Central memory CD8-positive, alpha-beta T cell (primary cell): ENCODE results near the gene CD72.
A peak's percentile ranks its signal among the peaks of the same experiment; 100 is the strongest.
"Not testable (repeated sequence)": the region's sequence is repeated elsewhere in the genome, so short reads cannot be mapped to it uniquely, and the experiment has no call there.

ENCODE experiments used
- ATAC-seq: fragments of 150-1000 bp; cut with Tn5 transposase; replicated peaks from 2 replicates; pipeline ENCODE4 v1.10.0; 2022; ENCODE audit warnings: mild to moderate bottlenecking, moderate FRiP score, moderate number of reproducible peaks; ENCODE audit not compliant: poor library complexity, severe bottlenecking; ENCODE audit errors: extremely low read depth
- DNase-seq, 2 donors: peaks; one replicate each; pipeline ENCODE4 v3.0.0; 2021; ENCODE audit warnings: low spot score in 2 of 2
- H3K27ac Mint-ChIP-seq: one replicate; pipeline ENCODE4 v1.8.0; 2022; ENCODE audit warnings: low read depth, mild to moderate bottlenecking, moderate library complexity, mixed read lengths
- H3K27me3 Mint-ChIP-seq: one replicate; pipeline ENCODE4 v1.8.0; 2022; ENCODE audit warnings: mixed read lengths
- H3K36me3 Mint-ChIP-seq: one replicate; pipeline ENCODE4 v1.8.0; 2022; ENCODE audit warnings: mild to moderate bottlenecking, moderate library complexity, mixed read lengths; ENCODE audit not compliant: insufficient read depth
- H3K4me1 Mint-ChIP-seq: one replicate; pipeline ENCODE4 v1.8.0; 2022; ENCODE audit warnings: mixed read lengths
- H3K4me3 Mint-ChIP-seq: one replicate; pipeline ENCODE4 v1.8.0; 2022; ENCODE audit warnings: mild to moderate bottlenecking, moderate library complexity, mixed read lengths
- H3K9me3 Mint-ChIP-seq: one replicate; pipeline ENCODE4 v1.8.0; 2022; ENCODE audit warnings: mixed read lengths

The CD72 gene

DNA sequence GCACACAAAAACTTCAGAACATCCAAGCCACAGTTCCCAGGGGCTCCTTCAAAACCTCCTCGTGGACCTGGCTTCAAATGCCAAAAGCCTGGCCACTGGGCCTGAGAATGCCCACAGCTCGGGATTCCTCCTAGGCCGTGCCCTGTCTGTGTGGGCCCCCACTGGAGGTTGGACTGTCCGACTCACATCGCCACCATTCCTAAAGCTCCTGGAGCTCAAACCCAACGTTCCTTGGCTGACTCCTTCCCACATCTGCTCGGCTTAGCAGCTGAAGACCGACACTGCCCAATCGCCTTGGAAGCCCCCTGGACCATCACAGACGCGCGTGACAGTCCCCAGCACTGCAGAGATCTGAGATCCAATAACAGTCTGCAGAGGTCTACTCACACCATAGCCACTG is 24.8 kb upstream of the CD72 start:
- Mint-ChIP-seq H3K4me1 (peaks cover 50% of the 10 kb centered on the region), H3K4me3 (no peak overlapping the region), H3K9me3 (no peaks in the 10 kb centered on the region), H3K27me3 (no peaks in the 10 kb centered on the region), H3K27ac (no peak overlapping the region), H3K36me3 (peaks cover 20% of the 10 kb centered on the region)
- DNase-seq (no peak), ATAC-seq (no peak)

- not testable (repeated sequence) for H3K9me3 Mint-ChIP-seq, H3K4me3 Mint-ChIP-seq, H3K36me3 Mint-ChIP-seq, H3K27ac Mint-ChIP-seq, ATAC-seq, DNase-seq, H3K27me3 Mint-ChIP-seq
- H3K4me1 Mint-ChIP-seq, result peaks cover 56% of the 10 kb centered on the region
Observed at GRCh38 chr9:35641478-35641877, 23.3 kb upstream of the CD72 start.

- peaks cover 57% of the 10 kb centered on the region for H3K4me1 Mint-ChIP-seq
- not testable (repeated sequence) for H3K9me3 Mint-ChIP-seq, H3K4me3 Mint-ChIP-seq, DNase-seq, H3K36me3 Mint-ChIP-seq, ATAC-seq, H3K27ac Mint-ChIP-seq, H3K27me3 Mint-ChIP-seq
Observed at GRCh38 chr9:35640431-35640830, 22.2 kb upstream of the CD72 start.

DNA sequence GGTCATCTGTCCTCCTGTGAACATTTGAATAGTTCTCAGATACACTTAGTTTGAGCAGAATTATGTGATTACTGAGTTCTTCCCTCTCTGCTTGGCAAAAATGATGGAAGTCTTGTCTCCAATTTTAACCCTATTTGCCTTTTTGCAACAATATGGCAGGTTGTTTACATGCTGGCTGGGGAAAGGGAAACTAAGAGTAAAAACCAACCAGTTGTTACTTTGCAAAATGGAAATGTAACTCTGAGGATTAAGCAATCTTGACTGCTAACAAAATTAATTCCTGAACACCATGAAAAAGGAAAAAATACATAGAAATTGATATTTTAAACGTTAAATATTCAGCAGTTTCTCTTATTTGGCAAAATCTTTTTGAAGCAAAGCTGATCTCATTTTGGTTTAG is 21.4 kb upstream of the CD72 start:
- ATAC-seq, result no peak
- H3K36me3 Mint-ChIP-seq, result peaks cover under 1% of the 10 kb centered on the region
- H3K4me1 Mint-ChIP-seq, result peaks cover 63% of the 10 kb centered on the region
- no peaks in the 10 kb centered on the region for H3K27me3 Mint-ChIP-seq
- DNase-seq, result no peak
- peak overlapping the region; percentile 76 for H3K27ac Mint-ChIP-seq
- peak overlapping the region; percentile 38 for H3K4me3 Mint-ChIP-seq
- H3K9me3 Mint-ChIP-seq, result no peaks in the 10 kb centered on the region

- peak overlapping the region; percentile 76 for H3K27ac Mint-ChIP-seq
- not testable (repeated sequence) for H3K36me3 Mint-ChIP-seq, H3K9me3 Mint-ChIP-seq, DNase-seq, H3K27me3 Mint-ChIP-seq
- peak overlapping the region; percentile 38 for H3K4me3 Mint-ChIP-seq
- peaks cover 61% of the 10 kb centered on the region for H3K4me1 Mint-ChIP-seq
- peak; percentile 61 for ATAC-seq
Observed at GRCh38 chr9:35639225-35639624, 21.0 kb upstream of the CD72 start.

DNA sequence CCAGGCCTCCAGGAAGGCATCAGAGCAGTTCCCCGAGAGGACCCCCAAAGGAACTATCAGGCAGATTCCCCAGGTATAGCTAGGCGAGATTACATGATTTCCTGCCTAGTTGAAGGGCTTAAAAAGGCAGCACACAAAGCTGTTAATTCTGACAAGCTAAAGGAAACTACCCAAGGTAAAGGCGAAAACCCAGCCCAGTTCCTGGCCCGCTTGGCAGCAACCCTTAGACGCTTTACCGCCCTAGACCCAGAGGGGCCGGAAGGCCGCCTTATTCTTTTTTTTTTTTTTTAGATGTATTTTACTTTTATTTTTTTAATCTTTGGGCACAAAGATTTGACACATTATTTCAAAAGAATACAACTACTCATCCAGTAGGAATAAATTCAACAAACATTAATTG is 20.5 kb upstream of the CD72 start:
- H3K27ac Mint-ChIP-seq, result peak overlapping the region; percentile 76
- ATAC-seq, result peak; percentile 82
- peaks cover 60% of the 10 kb centered on the region for H3K4me1 Mint-ChIP-seq
- H3K9me3 Mint-ChIP-seq, H3K27me3 Mint-ChIP-seq, H3K36me3 Mint-ChIP-seq: not testable (repeated sequence)
- peak in 1 of 2 donors; percentile 37 for DNase-seq
- H3K4me3 Mint-ChIP-seq, result peak overlapping the region; percentile 65

DNA sequence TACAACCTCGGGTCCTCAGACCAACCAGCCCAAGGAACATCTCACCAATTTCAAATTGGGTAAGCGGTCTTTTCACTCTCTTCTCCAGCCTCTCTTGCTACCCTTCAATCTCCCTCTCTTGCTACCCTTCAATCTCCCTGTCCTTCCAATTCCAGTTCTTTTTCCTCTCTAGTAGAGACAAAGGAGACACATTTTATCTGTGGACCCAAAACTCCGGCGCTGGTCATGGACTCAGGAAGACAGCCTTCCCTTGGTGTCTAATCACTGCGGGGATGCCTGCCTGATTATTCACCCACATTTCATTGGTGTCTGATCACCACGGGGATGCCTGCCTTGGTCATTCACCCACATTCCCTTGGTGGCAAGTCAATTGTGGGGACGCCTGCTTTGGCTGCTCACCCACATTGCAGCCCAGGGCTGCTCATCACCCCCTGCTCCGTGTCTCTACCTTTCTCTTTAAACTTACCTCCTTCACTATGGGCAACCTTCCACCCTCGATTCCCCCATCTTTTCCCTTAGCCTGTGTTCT is 19.3 kb upstream of the CD72 start:
- ATAC-seq, H3K27me3 Mint-ChIP-seq, H3K9me3 Mint-ChIP-seq, H3K36me3 Mint-ChIP-seq, DNase-seq: not testable (repeated sequence)
- Mint-ChIP-seq H3K27ac (peak overlapping the region; percentile 76), H3K4me3 (peak overlapping the region; percentile 65), H3K4me1 (peaks cover 55% of the 10 kb centered on the region)

- peak overlapping the region; percentile 76 for H3K27ac Mint-ChIP-seq
- peaks cover 55% of the 10 kb centered on the region for H3K4me1 Mint-ChIP-seq
- not testable (repeated sequence) for DNase-seq, ATAC-seq, H3K9me3 Mint-ChIP-seq, H3K27me3 Mint-ChIP-seq, H3K36me3 Mint-ChIP-seq
- peak overlapping the region; percentile 65 for H3K4me3 Mint-ChIP-seq
Observed at GRCh38 chr9:35636877-35637246, 18.6 kb upstream of the CD72 start.

GRCh38 chr9:35636135-35636876 is 18.1 kb upstream of the CD72 start:
- DNase-seq, result no peak
- H3K27ac Mint-ChIP-seq, result peak overlapping the region; percentile 76
- no peak for ATAC-seq
- H3K36me3 Mint-ChIP-seq, result peaks cover 2% of the 10 kb centered on the region
- H3K4me3 Mint-ChIP-seq, result no peak overlapping the region
- no peaks in the 10 kb centered on the region for H3K9me3 Mint-ChIP-seq
- H3K4me1 Mint-ChIP-seq, result peaks cover 55% of the 10 kb centered on the region
- H3K27me3 Mint-ChIP-seq, result no peaks in the 10 kb centered on the region

GRCh38 chr9:35635730-35636129 is 17.5 kb upstream of the CD72 start:
- Mint-ChIP-seq H3K27me3 (no peaks in the 10 kb centered on the region), H3K4me3 (no peak overlapping the region), H3K4me1 (peaks cover 55% of the 10 kb centered on the region), H3K9me3 (no peaks in the 10 kb centered on the region), H3K36me3 (peaks cover 2% of the 10 kb centered on the region), H3K27ac (peak overlapping the region; percentile 76)
- ATAC-seq (no peak), DNase-seq (no peak)

- Mint-ChIP-seq H3K36me3 (peaks cover 2% of the 10 kb centered on the region), H3K4me1 (peaks cover 2% of the 10 kb centered on the region), H3K4me3 (no peak overlapping the region), H3K27me3 (no peaks in the 10 kb centered on the region), H3K9me3 (no peaks in the 10 kb centered on the region), H3K27ac (no peak overlapping the region)
- ATAC-seq (no peak), DNase-seq (no peak)
Observed at GRCh38 chr9:35629597-35629996, 11.4 kb upstream of the CD72 start.

DNA sequence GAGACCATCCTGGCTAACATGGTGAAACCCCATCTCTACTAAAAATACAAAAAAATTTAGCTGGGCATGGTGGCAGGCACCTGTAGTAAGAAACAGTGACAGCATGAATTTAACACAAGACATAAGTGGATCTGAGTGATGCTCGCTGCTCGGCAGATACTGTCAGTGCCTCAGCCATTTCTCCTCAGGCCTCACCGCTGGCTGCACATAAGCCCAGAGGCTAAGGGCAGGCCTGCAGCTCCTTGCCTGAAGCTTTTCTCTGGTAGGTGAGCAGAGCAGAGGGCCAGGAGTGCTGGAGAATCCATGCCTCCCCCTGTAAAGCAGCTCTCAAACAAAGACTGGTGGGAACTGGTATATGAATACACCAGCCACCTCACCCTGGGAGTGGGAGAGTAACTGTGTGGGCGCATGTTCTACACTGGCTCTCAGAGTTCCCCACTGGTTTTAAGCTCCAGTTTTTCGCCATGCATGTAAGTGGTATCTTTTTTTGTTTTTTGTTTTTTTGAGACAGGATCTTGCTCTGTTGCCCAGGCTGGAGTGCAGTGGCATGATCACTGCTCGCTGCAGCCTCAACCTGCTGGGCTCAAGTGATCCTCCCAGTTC is 10.3 kb upstream of the CD72 start:
- no peak for DNase-seq
- no peak for ATAC-seq
- H3K27ac Mint-ChIP-seq, result no peak overlapping the region
- H3K4me3 Mint-ChIP-seq, result no peak overlapping the region
- peaks cover under 1% of the 10 kb centered on the region for H3K36me3 Mint-ChIP-seq
- H3K27me3 Mint-ChIP-seq, result no peaks in the 10 kb centered on the region
- no peaks in the 10 kb centered on the region for H3K9me3 Mint-ChIP-seq
- no peaks in the 10 kb centered on the region for H3K4me1 Mint-ChIP-seq

DNA sequence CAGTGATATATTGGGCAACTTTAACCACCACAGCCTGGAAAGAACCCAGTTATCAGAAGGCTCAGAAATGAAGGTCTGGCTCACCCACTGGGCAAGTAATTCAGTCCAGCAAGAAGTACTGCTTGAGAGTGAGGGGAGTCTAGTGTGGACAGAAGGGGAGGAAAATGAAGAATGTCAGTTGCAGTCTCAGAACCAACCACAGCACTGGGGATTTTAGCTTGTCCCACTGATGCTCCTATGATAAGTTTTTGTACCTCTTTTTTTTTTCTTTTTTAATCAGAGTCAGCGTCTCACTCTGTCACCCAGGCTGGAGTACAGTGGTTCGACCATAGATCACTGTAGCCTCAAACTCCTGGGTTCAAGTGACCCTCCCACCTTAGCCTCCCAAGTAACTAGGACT is 9.4 kb upstream of the CD72 start:
- no peak for ATAC-seq
- Mint-ChIP-seq H3K4me3 (no peak overlapping the region), H3K27me3 (no peaks in the 10 kb centered on the region), H3K9me3 (no peaks in the 10 kb centered on the region), H3K36me3 (no peaks in the 10 kb centered on the region), H3K27ac (no peak overlapping the region), H3K4me1 (no peaks in the 10 kb centered on the region)
- no peak for DNase-seq
